ENCODE measurements around the gene IFIH1.

DNA sequence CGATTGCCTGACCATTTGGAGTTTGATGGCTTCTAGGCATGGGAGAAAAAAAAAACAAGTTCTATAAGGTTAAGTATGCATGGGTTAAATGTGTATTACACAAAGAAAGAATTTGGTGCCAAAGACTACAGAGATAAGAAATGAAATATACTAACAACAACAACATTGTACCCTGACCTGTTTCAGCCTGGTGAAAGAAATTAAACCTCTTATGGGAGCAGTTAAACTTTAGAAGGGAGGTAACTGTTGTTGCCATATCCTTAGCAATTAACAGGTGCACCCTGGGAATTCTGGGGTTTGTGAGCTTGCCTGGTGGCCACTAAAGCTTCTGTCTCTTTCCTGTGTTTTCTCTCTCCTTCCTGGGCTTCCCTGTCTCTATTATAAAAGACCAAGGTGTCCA, 6.5 kb upstream of the IFIH1 start:
- TF ChIP-seq, protein P1, sequence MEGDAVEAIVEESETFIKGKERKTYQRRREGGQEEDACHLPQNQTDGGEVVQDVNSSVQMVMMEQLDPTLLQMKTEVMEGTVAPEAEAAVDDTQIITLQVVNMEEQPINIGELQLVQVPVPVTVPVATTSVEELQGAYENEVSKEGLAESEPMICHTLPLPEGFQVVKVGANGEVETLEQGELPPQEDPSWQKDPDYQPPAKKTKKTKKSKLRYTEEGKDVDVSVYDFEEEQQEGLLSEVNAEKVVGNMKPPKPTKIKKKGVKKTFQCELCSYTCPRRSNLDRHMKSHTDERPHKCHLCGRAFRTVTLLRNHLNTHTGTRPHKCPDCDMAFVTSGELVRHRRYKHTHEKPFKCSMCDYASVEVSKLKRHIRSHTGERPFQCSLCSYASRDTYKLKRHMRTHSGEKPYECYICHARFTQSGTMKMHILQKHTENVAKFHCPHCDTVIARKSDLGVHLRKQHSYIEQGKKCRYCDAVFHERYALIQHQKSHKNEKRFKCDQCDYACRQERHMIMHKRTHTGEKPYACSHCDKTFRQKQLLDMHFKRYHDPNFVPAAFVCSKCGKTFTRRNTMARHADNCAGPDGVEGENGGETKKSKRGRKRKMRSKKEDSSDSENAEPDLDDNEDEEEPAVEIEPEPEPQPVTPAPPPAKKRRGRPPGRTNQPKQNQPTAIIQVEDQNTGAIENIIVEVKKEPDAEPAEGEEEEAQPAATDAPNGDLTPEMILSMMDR (conservative IDR thresholded peaks at IDR 0.05; ENCODE audit: low read length) = no peak
- TF ChIP-seq EZH2phosphoT487 (IDR thresholded peaks at IDR 0.05; ENCODE audit: borderline replicate concordance) = no peak
